NCI-H748 treated with DMSO at 0.1 percent for 48 hours (cell line): ENCODE measurements around the gene FAM217A.
"Not testable (repeated sequence)": the region's sequence is repeated elsewhere in the genome, so short reads cannot be mapped to it uniquely, and the experiment has no call there.

Source experiments
- DNase-seq: peaks from one replicate; lab custom pipeline; 2025; lab: John Stamatoyannopoulos, UW

Gene FAM217A, protein sequence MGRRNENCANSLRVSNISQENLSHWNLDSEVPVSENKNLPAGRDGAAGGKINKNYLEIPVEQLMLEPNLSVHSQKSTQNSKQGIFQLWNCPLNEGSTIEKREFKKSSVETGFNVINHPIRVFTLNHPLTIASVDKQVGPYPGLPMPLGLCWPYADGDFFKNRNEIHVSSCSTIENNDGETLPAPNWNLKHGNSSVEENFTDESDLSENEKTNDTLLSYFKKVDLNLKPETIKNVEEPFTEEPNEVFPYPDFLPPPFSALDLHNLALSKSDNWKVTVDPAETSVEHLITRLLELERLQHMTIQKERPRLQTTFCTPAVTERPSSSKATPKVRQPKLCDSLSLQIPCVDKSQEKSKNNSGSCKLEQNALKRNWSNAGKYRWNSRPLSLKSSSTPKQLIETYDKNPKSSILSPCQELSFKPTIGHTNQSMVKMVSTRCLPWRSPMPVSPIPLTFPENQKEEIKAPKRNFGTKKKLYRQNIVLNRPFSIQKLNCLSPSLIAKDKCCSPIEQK

DNA sequence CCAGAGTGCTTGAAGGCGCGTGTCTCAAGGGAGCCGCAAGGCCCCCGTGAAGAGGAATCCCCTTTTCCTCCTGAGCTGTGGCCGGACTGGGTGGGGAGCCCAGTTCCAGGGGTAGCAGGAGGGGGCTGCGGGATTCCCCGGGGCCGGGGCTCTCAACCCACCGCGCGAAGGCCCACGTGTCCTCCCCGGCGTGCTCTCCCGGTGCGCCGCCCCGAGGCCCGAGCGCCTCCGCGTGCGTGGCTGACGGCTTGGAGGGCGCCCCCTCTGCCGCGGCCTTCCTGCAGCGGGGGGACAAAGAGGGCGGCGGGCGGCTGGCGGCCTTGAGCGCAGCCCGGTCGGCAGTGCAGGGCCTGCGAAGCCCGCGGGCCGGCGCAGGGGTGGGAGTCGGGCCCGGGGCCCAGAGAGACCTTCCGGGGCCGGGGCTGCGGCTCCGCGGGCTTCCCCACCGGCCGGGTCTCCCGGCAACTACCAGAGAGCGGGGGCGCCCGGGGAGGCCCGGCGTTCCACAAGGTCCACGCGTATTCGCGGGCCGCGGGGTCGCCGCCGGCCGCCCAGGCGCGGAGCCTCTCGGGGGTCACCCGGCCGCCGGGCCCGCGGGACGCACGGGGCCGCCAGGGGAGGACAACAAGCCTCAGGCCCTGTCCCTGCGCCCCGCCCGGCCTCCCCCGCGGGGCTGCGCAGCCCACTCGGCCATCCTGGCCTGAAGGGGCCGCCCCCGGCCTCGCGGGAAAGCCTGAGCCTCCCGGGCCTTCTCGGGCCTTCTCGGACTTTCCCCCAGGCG is at the start of gene FAM217A:
Gene FAM217A (minus strand): TSS at position 447 of the 781 bp plus-strand sequence. CDS start 1,723 bp downstream, outside the sequence.
- no peak for DNase-seq

DNA sequence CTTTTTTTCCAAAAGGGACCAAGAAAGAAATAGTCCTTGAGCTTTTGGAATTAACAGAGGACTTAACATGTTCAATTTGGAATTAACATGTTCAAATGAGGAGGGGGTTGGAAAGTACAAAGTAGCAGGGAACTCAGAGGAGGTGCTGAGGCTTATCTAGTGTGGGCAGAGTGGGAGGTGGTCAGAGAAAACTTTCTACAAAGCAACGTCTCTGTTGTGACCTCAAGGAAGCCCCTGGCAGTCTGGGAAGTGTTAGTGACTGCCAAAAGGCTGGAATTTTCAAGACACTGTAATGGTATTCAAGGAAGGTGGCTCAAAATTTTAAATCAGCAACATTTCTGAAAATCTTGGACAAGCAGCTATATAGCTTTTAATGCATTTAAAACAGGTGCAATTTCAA is 49.1 kb upstream of the FAM217A start:
- no peak for DNase-seq

DNA sequence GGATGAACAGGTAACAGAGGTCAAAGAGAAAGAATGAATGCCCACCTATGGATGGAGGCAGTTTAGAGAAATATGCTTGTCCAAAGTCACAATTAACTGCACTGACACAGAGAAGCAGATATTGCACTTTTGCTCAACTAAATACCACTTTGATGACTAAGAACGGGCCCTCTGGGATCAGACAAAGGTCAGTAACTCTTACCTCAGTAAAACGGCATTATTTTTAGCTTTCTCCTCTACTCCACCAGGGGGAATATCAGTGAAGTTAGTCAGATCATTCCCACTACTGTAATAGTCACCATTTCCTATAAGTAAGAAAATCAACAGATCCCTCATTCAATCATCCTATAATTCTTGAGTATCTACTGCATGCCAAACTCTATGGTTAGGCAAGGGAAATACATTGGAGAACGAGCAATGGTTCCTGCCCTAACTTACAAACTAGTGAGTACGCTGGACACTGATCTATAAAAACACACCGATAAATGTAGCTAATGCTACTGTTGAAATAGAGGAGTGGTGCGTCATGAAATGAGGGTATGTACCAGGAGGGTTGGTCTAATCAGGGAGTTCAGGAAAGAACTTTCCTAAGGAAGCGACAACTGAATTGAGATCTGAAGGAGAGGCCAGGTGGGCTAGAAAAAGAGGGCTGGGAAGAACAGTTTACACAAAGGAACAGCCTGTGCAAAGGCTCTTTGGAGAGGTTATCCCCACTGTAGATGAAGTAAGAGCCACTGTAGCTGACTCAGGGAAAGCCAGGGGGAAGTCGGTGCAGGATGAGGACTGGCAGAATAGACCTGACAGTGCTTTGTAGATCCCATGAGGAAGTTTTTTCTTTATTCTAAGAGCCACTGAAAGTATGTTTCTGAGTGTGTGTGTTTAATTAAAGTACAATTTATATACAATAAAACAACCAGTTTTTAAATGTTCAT is 47.3 kb upstream of the FAM217A start:
- DNase-seq = no peak

DNA sequence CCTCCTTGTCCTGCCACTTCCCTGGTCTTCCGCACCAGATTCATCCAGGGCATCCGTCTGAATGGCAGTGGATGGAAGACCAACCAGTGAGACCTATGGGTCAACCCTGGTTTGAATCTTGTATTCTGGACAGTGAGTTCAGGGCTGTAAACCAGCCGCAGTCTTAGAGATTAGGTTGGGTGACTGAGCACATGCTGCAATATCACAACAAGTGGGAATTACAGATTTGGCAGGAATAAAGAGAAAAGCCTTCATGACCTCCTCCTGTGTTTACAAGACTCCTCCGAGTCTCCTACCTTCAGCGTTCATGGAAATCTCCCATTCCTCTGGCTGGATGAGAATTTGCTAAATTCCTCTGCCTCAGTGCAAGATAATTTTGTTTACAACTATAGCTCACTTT is 46.6 kb upstream of the FAM217A start:
- no peak for DNase-seq

DNA sequence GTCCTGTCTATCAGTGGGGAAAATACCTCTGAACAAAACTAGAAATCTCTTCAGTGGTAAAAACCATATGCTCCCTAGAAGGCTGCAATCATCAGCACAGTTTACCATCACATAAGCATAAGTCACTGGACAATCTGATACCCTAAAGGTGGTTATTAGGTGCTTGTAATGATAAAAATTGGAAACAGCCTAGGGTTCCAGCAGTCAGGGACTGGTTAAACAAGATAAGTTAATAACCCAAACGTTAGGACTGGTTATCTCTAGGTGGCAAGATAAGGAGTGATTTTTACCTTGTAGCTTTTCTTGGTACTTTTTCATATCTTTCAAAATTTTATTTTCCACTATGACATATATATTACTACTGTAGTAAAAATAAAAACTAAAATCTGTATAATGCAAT is 45.4 kb upstream of the FAM217A start:
- DNase-seq = no peak

DNA sequence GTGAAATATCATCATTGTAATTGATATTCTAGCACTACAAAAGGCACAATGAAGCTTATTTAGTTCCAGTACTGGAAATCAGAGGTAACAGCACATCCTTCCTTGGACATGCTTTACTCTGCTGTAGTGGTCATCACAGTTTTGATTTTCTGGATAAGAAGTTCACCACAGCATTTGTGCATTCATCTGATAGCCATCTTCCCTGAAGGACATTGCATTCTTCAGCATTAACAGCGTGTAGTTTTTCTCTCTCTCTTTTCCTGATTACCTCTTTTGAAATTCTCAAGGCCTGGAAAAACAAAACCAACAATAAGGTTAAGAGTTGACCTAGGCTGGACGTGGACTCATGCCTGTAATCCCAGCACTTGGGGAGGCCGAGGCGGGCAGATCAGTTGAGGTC is 36.8 kb upstream of the FAM217A start:
- DNase-seq = no peak

DNA sequence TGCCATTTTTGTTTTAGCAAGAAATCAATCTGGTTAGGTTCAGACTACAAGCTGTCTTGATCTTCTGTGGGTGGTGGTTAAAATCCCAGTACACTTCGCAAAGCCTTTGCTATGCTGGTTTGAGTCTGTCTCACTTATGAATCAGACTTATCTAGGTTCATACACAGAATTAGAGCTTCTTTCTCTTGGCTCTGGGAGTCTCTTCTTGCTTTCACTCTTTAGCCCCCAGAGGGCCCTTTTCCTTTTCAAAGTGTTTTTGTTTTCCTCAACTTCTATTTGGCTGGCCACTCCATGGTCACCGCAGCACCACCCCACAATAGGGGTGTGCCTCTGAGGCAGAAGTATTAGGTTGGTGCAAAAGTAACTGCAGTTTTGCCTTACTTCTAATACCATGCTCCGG is 35.2 kb upstream of the FAM217A start:
- DNase-seq = no peak

DNA sequence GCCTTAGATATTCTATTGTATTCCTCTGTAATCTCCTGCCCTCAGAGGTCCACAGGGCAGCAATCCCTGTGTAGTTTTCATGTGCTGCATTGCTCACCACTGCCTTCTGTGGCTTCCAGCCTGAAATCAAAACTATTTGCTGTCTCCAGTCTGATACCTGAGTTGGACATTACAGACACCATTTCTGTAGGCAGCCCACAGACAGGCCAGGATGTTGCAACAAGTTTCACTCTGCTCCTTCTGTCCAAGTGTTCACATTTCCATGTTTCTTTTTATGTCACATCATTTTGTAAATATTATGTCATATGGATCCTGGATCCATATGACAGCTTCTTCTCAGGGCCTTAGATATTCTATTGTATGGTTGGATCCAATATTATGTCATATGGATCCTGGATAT is 34.7 kb upstream of the FAM217A start:
- DNase-seq = no peak

DNA sequence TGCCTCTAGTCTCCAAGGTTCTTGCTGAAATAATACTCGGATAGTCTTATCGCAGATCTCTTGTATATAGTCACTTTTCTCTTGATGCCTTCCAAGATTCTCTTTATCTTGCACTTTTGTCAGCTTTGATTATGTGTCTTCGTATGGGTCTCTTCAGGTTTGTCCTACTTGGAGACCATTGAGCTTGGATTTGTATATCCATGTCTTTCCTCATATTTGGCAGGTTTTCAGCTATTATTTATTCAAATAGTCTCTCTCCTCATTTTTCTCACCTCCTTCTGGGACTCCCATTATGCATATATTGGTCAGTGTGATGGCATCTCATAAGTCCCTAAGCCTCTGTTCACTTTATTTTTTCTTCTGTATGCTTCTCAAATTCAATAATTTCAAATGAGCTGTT is 33.4 kb upstream of the FAM217A start:
- no peak for DNase-seq

DNA sequence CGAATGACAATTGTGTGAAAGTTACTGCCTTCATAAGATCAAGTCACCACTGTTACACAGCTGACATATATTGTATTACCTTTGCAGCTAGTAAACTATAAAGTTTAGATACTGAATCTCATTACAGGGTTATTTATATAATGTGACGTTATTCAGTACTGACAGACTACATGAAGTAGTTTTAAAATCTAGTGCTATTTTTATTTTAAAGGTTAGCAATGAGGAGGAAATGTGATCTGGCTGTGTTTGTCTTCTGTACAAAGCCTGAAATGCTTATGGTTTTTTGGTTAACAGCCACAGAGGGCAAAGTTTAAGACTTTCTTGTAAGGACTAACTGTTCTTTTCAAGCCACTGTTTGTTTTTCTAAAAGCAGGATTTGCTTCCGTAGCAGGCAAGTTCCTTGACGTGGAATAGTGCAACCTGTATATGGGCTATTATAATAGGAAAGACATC is 30.5 kb upstream of the FAM217A start:
- DNase-seq = not testable (repeated sequence)

DNA sequence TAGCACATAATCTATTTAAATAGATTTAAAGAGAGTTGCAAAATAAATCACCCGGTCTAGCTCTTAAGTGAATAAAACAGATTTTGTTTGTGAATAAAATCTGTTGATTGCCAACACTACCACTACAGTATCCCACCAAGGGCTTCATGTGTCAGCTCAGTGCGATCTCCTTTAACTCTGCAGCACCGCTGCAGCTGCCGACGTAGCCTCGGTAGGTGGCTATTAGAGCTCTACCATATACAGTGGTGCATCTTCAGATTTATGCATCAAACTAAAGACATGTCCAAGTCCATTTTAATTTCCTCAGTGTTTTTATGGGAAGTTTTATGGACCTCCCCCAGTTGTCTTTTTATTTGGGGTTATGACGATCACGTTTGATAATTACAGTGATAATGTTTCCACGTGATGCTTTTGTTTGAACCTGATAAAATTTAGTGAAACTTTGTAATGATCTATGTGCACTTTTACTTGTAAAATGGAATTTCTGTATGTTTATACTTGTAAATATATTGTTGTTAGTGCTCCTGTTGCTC is 29.7 kb upstream of the FAM217A start:
- no peak for DNase-seq

DNA sequence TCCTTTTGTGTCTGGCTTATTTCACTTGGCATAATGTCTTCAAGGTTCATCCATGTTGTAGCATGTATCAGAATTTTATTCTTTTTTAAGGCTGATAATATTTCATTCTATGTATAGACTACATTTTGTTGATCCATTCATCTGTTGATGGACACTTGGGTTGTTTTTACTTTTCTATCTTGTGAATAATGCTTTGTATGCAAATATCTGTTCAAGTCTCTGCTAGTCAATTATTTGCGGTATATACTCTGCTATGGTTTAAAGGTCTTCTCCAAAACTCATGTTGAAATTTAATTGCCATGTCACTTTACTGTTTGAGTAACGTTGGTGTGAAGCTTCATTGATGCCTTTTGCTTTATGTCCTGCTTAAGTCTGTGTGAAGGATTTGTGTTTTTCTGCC is 28.9 kb upstream of the FAM217A start:
- no peak for DNase-seq

DNA sequence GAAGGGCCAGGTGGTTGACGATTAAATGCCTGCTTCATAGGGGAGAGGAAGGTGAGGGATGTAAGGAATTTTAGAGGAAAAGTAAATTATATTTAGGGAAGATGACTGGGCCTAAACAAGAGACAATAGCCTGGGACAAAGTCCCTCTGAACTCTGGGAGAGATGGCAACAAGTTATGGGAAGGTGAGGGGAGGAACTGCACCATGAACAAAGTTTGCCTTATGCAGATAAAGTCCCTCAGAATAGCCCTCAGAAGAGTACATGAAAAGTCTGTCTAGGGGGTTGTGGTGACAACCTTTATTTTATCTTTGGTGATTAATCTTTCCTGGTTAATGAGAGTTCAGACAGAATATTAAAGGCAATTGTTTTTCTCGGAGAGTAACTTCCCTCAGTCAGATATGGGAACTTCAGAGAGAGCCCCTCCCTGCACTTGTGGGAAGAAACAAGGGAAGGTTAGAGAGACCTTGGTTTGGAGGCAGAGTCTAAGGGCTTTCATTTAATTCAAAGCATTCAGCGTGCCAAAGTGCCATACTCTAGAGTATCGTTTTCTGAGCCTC is 27.1 kb upstream of the FAM217A start:
- no peak for DNase-seq

DNA sequence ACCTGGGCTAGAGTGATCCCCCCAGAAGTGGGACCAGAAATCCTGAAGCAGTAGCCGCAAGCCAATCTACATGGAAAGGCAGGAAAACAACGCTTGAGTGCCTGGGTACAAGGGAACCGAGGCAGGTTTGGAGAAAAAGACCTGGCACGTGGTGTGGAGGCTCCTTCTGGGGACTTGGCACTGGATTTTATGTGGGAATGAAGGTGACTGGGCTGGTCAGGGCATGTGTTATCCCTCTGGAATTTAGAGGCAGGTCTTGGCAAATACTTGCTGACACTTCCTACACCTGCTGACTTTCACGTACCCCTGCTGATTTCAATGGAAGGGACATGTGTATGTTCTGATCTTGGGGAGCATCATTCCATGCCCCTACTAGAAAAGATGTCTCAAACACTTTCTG is 25.0 kb upstream of the FAM217A start:
- DNase-seq = no peak

DNA sequence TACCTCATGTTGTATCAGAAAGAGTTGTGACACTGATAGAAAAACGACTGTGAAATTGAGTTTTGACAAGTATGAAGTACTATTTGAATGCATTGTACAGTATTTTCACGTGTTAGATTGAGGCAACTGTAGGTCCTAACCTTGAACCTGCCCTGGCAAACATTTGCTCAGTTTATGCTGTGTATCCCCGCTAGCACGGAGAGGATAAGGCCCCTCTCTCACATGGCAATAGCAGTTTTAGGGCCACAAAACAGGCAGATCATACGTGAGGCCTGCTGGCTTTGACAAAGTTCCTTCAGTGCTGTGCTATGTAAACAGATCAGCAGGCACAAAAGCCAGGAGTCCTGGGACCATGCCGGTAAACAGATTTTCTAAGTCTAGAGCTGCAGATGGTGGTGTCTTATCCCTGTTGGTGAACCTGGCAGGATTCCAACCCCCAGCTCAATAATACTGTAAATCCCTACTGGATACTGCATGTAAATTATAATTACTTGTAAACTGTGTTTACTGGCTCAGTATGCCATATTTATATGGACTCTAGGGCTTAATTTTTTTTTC is 23.8 kb upstream of the FAM217A start:
- peak; percentile 55 for DNase-seq

DNA sequence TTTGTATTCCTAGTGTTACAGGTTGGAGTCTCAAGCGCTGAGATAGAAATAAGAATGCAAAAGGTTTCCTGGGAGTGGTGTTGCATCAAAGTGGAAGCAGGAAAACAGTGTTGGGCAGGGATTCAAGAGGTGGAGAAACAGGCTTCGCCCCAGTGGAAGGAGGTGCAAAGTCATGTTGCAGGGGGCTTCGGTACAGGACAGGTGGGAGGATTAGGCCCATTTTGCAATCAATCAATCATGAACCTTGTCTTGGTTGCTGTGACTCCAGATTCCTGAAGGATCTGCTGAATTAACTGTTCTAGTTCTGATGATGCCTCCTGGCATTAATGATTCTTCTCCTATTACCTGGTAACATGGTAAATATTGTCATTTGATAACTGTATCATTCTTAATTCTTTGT is 22.4 kb upstream of the FAM217A start:
- DNase-seq = no peak

DNA sequence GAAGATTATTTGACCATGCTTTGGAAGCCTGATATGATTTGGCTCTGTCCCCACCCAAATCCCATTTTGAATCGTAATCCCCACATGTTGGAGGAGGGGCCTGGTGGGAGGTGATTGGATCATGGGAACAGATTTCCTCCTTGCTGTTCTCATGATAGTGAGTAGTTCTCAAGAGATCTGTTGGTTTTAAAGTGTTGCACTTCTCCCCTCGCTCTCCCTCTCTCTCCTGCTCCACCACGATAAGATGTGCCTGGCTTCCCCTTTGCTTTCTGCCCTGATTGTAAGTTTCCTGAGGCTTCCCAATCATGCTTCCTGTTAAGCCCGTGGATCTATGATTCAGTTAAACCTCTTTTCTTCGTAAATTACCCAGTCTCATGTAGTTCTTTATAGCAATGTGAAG is 21.7 kb upstream of the FAM217A start:
- DNase-seq = no peak

DNA sequence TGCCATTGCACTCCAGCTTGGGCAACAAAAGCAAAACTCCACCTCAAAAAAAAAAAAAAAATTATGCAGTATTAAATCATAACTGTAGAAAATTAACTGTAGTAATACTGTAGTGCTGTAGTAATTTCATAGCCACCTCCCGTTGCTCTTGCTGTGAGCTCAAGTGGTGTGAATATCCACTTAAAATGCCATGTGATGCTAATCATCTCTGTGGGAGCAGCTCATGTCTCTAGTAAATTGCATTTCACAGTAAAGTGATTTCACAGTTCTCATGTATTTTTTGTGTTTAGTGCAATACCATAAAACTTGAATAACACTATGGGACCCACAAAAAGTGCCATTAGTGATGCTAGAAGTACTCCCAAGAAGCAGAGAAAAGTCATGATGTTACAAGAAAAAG is 14.4 kb upstream of the FAM217A start:
- peak; percentile 26 for DNase-seq

DNA sequence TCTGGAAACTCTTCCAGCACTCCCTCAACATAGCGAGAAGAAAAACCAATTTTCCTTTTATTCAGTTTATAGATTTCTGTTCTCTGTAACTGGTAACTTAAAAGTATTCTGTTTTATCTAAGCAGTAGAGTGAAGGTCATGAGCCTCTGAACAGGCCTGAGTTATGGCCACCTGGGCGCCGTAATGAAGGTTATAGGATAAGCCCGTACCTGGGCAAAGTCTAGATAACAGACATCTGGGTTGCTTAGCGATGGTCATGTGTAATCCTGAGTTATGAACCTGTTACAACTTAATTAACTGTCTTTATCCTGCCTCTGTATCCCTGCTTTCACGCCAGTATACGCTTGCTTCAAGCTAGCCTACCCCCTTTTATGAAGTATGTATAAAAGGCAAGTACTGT is 13.0 kb upstream of the FAM217A start:
- no peak for DNase-seq

DNA sequence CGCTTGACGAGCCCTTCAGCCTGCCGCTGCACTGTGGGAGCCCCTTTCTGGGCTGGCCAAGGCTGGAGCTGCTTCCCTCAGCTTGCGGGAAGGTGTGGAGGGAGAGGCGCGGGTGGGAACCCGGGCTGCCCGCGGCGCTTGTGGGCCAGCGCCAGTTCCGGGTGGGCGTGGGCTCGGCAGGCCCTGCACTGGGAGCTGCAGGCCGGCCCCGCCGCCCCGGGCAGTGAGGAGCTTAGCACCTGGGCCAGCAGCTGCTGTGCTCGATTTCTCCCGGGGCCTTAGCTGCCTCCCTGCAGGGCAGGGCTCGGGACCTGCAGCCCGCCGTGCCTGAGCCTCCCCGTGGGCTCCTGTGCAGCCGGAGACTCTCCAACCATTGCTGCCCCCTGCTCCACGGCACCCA is 11.1 kb upstream of the FAM217A start:
- not testable (repeated sequence) for DNase-seq

DNA sequence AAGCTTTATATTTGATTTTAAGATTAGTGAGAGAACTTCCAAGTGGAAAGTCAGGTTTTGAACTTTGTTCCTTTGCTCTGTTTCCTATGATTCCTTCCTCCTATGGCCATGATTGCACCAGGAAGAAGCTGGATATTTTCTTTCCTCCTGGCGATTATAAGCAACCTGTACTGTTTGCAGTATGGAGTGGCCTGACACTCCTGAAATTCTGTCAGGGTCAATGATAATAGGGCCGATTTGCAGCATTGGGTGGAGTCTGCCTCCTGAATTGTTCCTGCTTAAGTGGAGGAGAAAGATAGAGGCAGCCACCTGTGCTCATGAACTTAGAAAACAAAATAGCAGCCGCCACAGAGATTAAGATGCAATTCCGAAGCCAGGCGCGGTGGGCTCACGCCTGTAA is 9.8 kb upstream of the FAM217A start:
- peak; percentile 7 for DNase-seq
